Muscle of arm (tissue), 12 donors: ENCODE results near the gene NDRG2. TPM values are rescaled to one million over a fixed set of nuclear protein-coding genes. Genes with fewer than 3 reads are reported as not detected.

ENCODE experiments used
- DNase-seq: peaks from one replicate; pipeline ENCODE4 v3.0.0-alpha.2; 2013
- polyA plus RNA-seq, 12 donors: library from polyadenylated mRNA; unstranded; fragments of 120-200 nt; gene quantifications; one replicate each; pipeline ENCODE4 v1.2.1, GENCODE V29; 2013; ENCODE audit not compliant: insufficient read length in 12 of 12

NDRG2 gene
- polyA plus RNA-seq, 12 donors: 110 to 226 (median 185) TPM; not detected in 1

- no peak for DNase-seq
Observed at GRCh38 chr14:20978687-20979086, 46.2 kb downstream of the NDRG2 start.

GRCh38 chr14:20976291-20976690, 48.6 kb downstream of the NDRG2 start:
- DNase-seq: no peak

GRCh38 chr14:20973501-20973900, 51.4 kb downstream of the NDRG2 start:
- DNase-seq: no peak

GRCh38 chr14:20971705-20972021, 53.2 kb downstream of the NDRG2 start:
- no peak for DNase-seq

DNA sequence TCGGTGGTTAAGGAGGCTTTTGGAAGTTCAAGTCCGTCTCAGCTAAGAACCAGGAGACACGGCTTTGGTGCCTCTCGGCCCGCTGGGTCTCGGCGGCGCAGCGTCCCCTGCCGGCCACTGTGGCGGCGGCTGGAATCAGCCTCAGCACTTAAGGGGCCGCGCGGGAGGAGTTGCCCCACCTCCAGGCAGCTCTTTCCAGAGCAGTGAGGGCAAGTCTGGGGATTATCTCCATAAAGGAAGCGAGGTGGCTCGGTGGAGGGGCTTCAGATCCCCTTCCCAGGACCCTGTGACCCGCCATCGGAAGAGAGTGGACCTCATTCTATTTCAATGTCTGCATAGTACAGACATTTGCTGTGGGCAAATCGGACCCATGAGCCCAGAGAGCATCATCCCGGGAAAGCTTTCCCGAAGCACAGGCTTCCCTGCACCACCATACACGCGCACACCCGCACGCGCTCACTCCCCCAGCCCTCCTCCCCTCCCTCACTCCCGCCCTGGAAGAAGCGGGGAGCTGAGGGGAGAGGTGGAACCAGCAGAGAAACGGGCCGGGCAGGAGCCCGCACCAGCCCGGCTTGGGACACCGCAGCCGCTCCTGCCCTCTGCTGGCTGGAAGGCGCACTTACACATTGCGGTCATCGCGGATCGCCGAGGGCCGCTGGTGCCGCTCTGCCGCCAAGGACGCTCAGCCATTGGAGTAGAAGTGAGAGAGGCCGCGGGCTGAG, 53.7 kb downstream of the NDRG2 start:
- DNase-seq: peak; percentile 83

DNA sequence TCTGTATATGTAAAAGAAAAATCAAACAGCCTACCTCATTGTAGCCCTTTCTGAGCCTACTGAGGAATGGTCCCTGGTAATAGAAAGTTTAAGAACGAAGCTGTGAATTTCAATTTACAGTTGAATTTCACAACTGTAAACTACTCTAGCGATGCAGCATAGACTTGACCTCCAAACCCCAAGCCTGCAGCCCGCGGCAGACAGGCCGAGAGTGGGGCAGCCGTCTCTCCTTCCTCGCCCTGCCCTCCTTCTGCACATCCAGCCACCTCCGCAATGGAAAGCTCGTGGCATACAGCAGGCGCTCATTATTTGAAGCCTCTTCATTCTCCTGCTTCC, 54.2 kb downstream of the NDRG2 start:
- no peak for DNase-seq

DNA sequence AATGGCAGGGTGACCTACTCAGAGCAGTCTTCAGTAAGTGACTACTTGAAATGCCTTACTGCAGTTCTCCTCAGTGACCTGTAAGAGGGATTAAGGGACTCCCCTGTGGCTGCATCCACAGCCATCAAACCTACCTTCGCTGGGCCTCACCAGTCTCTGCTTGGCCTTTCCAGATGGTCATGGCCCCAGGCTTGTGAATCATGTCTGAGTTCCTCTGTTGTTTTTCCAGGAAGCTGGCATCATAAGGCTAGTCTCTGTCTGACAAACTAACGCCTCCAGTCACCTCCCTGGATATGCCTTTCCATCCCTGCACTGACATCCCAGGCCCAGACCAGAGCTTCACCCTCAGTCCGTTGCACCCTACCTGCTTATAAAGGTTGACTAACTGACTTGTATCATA, 55.5 kb downstream of the NDRG2 start:
- DNase-seq: no peak

Other genes with a start within 250 kb of the NDRG2 start
- 10 to 100 TPM in 2 of 12 donors, 1 to 10 TPM in 9, not detected in 1; 3.9 to 18.6 (median 5.9) TPM for gene RNASE6, start 243.8 kb downstream of the NDRG2 start, polyA plus RNA-seq
- gene RNASE1, start 222.2 kb downstream of the NDRG2 start, polyA plus RNA-seq: 100 to 1,000 TPM in 11 of 12 donors, not detected in 1; 135 to 267 (median 179) TPM
- 1 to 10 TPM in 1 of 12 donors, under 1 TPM in 2, not detected in 9; 0.30 to 6.1 (median 0.63) TPM for gene RNASE3, start 133.7 kb downstream of the NDRG2 start, polyA plus RNA-seq
- 10 to 100 TPM in 1 of 12 donors, 1 to 10 TPM in 1, under 1 TPM in 7, not detected in 3; 0.40 to 13.3 (median 0.72) TPM for gene RNASE2, start 69.6 kb downstream of the NDRG2 start, polyA plus RNA-seq
- gene METTL17, start 35.1 kb downstream of the NDRG2 start, polyA plus RNA-seq: 10 to 100 TPM in 11 of 12 donors, not detected in 1; 41.2 to 84.2 (median 63.5) TPM
- gene SLC39A2, start 25.8 kb downstream of the NDRG2 start, polyA plus RNA-seq: 1 to 10 TPM in 2 of 12 donors, under 1 TPM in 2, not detected in 8; 0.15 to 1.6 (median 0.81) TPM
- under 1 TPM in 10 of 12 donors, not detected in 2; 0.34 to 0.78 (median 0.59) TPM for gene TPPP2, start 5.2 kb upstream of the NDRG2 start, polyA plus RNA-seq
- under 1 TPM in 6 of 12 donors, not detected in 6; 0.14 to 0.31 (median 0.24) TPM for gene RNASE13, start 9.7 kb upstream of the NDRG2 start, polyA plus RNA-seq
- under 1 TPM in 5 of 12 donors, not detected in 7; 0.11 to 0.40 (median 0.16) TPM for gene RNASE7, start 17.3 kb upstream of the NDRG2 start, polyA plus RNA-seq
- gene RNASE8, start 32.8 kb upstream of the NDRG2 start, polyA plus RNA-seq: not detected
- gene ARHGEF40, start 45.2 kb upstream of the NDRG2 start, polyA plus RNA-seq: 100 to 1,000 TPM in 1 of 12 donors, 10 to 100 TPM in 11; 52.3 to 196 (median 66.0) TPM
- gene ZNF219, start 73.6 kb upstream of the NDRG2 start, polyA plus RNA-seq: 10 to 100 TPM in 11 of 12 donors, not detected in 1; 11.1 to 32.5 (median 14.7) TPM
- under 1 TPM in 10 of 12 donors, not detected in 2; 0.27 to 0.82 (median 0.52) TPM for gene TMEM253, start 76.0 kb upstream of the NDRG2 start, polyA plus RNA-seq
- gene OR5AU1, start 131.0 kb upstream of the NDRG2 start, polyA plus RNA-seq: under 1 TPM in 2 of 12 donors, not detected in 10; 0.03 to 0.05 TPM
- 100 to 1,000 TPM in 11 of 12 donors, not detected in 1; 385 to 728 (median 453) TPM for gene HNRNPC, start 244.4 kb upstream of the NDRG2 start, polyA plus RNA-seq